HL-60 (cell line): ENCODE results near the gene BCAR3.

Experiments
- DNase-seq, 2 experiments: peaks; one replicate each; pipeline ENCODE4 v3.0.0-alpha.2; 2010 to 2020; ENCODE audit warnings: low read depth in 1 of 2, low spot score in 1 of 2
- H3K27ac ChIP-seq: fragments of 250-450 bp; sonication (Bioruptor Pico); replicated peaks from 2 replicates; pipeline ENCODE4 v1.5.1; 2020; ENCODE audit warnings: mild to moderate bottlenecking, moderate library complexity
- H3K27me3 ChIP-seq: fragments of 250-450 bp; sonication (Bioruptor Pico); 2 replicates; pipeline ENCODE4 v1.5.1; 2021; ENCODE audit warnings: mild to moderate bottlenecking, moderate library complexity; ENCODE audit not compliant: insufficient read depth, poor library complexity, severe bottlenecking
- H3K4me3 ChIP-seq: replicated peaks from 2 replicates; pipeline ENCODE4 v1.5.1; 2011; ENCODE audit warnings: mild to moderate bottlenecking, control low read depth, low read length; ENCODE audit not compliant: insufficient read depth
- CTCF ChIP-seq: IDR thresholded peaks from one replicate; pipeline ENCODE4 v1.5.1; 2011; ENCODE audit warnings: low read length, control low read depth, inconsistent platforms; ENCODE audit not compliant: insufficient read depth
- GABPA ChIP-seq: IDR thresholded peaks from 2 replicates; pipeline ENCODE4 v1.6.1; 2012; ENCODE audit warnings: low read depth
- POLR2AphosphoS5 ChIP-seq: IDR thresholded peaks from 2 replicates; pipeline ENCODE4 v1.6.1; 2012; ENCODE audit warnings: low read depth
- REST ChIP-seq: IDR thresholded peaks from 2 replicates; pipeline ENCODE4 v1.6.1; 2012; ENCODE audit warnings: low read depth; ENCODE audit not compliant: insufficient replicate concordance
- SPI1 ChIP-seq: IDR thresholded peaks from 2 replicates; pipeline ENCODE4 v1.6.1; 2012; ENCODE audit warnings: low read depth, mild to moderate bottlenecking, borderline replicate concordance

The BCAR3 gene

GRCh38 chr1:93673163-93673829, 8.3 kb downstream of the BCAR3 start:
- Histone ChIP-seq H3K27me3 (peaks cover 1% of the 10 kb centered on the region), H3K4me3 (no peak overlapping the region), H3K27ac (no peak overlapping the region)
- TF ChIP-seq POLR2AphosphoS5 (no peak), SPI1 (no peak), REST (no peak), GABPA (no peak), CTCF (no peak)
- no peak for DNase-seq

GRCh38 chr1:93672477-93673162, 9.0 kb downstream of the BCAR3 start:
- H3K27me3 ChIP-seq, result no peaks in the 10 kb centered on the region
- TF ChIP-seq SPI1, result no peak
- TF ChIP-seq POLR2AphosphoS5, result no peak
- TF ChIP-seq GABPA, result no peak
- no peak for TF ChIP-seq CTCF
- TF ChIP-seq REST, result no peak
- H3K27ac ChIP-seq, result no peak overlapping the region
- H3K4me3 ChIP-seq, result no peak overlapping the region
- no peak for DNase-seq

- no peak for TF ChIP-seq REST
- TF ChIP-seq POLR2AphosphoS5, result no peak
- no peak for TF ChIP-seq GABPA
- no peak for TF ChIP-seq CTCF
- TF ChIP-seq SPI1, result no peak
- DNase-seq, result no peak
- Histone ChIP-seq H3K4me3 (no peak overlapping the region), H3K27me3 (no peaks in the 10 kb centered on the region), H3K27ac (no peak overlapping the region)
These were observed 9.6 kb downstream of the BCAR3 start for GRCh38 chr1:93672069-93672468.
